ENCODE data around the gene PHOX2B. TPM values are rescaled to one million over a fixed set of nuclear protein-coding genes. Genes with fewer than 3 reads are reported as not detected.

PHOX2B gene
- total RNA-seq, 1 donor from 2014 or later: not detected

DNA sequence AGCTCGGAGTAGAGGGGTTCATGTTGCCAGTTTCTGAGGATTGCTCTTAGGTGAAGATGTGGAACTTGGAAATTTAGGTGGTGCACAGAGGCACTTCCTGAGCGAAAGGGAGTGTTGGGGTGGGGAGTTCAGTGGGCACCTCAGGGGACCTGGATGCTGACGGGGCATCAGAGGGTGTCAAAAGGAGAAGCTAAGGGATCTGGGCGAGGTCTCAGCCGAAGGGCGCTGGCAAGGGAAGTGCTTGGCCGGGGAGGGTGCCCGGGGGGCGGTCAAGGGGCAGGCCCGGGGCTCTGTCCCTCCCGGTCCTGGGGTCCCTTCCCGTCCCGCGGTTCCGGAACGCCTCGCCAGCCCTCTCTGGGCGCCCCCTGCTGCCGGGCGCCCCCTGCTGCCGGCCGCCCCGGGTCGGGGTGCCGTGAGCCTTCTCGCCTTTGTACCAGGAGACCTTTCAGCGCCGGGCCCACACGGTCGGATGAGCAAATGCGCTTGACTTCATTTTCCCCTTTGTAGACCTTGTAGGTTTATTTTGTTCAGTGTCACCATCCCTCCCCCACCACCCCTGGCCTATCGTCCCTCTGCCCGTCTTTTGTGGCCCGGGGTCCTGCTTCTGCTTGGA is 3.0 kb upstream of the PHOX2B start:
- H3K4me1 ChIP-seq: peaks cover 24% of the 10 kb centered on the region
- DNase-seq: no peak
- no peaks in the 10 kb centered on the region for H3K36me3 ChIP-seq
- intact Hi-C loops (cut with micrococcal nuclease): no loop called here
- H3K4me3 ChIP-seq: no peak overlapping the region
- H3K9me3 ChIP-seq (replicated peaks): no peaks in the 10 kb centered on the region
- peaks cover 100% of the 10 kb centered on the region for H3K27me3 ChIP-seq (ENCODE audit: low read depth)
- TF ChIP-seq, protein P1, sequence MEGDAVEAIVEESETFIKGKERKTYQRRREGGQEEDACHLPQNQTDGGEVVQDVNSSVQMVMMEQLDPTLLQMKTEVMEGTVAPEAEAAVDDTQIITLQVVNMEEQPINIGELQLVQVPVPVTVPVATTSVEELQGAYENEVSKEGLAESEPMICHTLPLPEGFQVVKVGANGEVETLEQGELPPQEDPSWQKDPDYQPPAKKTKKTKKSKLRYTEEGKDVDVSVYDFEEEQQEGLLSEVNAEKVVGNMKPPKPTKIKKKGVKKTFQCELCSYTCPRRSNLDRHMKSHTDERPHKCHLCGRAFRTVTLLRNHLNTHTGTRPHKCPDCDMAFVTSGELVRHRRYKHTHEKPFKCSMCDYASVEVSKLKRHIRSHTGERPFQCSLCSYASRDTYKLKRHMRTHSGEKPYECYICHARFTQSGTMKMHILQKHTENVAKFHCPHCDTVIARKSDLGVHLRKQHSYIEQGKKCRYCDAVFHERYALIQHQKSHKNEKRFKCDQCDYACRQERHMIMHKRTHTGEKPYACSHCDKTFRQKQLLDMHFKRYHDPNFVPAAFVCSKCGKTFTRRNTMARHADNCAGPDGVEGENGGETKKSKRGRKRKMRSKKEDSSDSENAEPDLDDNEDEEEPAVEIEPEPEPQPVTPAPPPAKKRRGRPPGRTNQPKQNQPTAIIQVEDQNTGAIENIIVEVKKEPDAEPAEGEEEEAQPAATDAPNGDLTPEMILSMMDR (IDR thresholded peaks at IDR 0.05; ENCODE audit: borderline replicate concordance): peak; percentile 23
- no peak overlapping the region for H3K27ac ChIP-seq (replicated peaks)

DNA sequence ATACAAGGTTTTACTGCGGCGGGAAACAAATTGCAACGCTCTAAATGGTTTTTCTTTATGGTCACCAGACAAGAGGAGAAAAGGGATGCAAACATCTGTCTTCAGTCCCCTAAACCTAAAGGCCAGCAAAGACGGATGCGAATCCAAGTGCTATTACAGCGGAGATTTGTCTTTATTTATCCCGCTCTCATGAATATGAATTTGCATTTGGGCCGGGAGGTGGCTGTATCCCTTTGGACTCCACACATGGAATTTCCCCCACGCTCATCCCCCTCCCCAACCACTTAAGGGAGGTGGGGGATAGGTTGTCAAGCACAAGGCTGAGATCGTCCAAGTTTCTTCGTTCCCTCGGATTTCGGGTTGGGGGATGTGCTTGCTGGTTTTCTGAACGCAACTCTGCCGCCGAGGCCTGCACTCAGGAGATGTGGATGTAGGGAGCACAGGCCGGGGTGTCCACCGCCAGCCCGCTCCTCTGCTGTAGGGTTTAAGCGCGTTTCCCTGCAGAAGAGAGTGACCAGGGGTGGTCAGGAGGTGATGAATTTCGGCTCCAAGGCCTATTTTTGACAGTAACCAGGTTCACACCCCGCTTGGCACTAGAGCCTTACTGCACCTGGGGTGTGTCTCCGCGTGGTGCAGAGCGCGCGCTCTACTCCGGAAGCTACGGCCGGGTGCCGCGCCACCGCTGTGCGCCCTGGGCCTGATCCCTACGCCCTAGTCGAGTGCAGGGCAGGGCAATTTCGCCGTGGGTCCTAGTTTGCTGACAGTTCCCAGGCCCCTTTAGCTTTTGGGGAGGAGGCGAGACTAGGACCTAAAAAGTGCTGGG is 2.3 kb upstream of the PHOX2B start:
- H3K27ac ChIP-seq (replicated peaks): no peak overlapping the region
- TF ChIP-seq, protein P1 (IDR thresholded peaks at IDR 0.05; ENCODE audit: borderline replicate concordance): no peak
- H3K27me3 ChIP-seq (ENCODE audit: low read depth): peaks cover 100% of the 10 kb centered on the region
- no peaks in the 10 kb centered on the region for H3K9me3 ChIP-seq (replicated peaks)
- H3K36me3 ChIP-seq: no peaks in the 10 kb centered on the region
- no peak for DNase-seq
- no peak overlapping the region for H3K4me3 ChIP-seq
- intact Hi-C loops (cut with micrococcal nuclease): no loop called here
- peaks cover 30% of the 10 kb centered on the region for H3K4me1 ChIP-seq

DNA sequence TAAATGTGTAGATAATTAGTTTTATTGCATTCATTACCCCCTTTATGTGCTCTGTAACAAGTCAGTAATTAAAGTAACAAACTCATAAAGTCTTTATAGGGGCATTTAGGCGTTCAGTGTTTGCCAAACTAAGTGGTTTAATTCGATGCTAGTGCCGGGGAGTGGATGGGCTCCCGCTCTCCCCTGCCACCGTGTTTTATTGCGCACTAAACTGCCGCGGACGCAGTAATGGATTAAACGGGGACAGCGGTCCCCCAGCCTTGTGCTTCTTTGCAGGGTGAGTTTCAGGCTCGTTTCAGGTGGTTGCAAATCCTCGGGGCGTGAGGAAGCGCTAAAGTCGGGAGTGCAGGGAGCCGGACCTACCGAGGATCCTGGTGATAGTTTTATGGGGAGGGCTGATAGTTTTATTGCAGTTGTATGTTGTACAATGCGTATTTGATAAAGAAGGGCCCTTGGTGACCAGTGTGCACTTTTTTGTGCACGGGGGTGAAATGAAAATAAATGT is 1.6 kb upstream of the PHOX2B start:
- H3K36me3 ChIP-seq: no peaks in the 10 kb centered on the region
- TF ChIP-seq, protein P1 (IDR thresholded peaks at IDR 0.05; ENCODE audit: borderline replicate concordance): no peak
- peaks cover 30% of the 10 kb centered on the region for H3K4me1 ChIP-seq
- no peak overlapping the region for H3K27ac ChIP-seq (replicated peaks)
- H3K4me3 ChIP-seq: no peak overlapping the region
- no peaks in the 10 kb centered on the region for H3K9me3 ChIP-seq (replicated peaks)
- intact Hi-C loops (cut with micrococcal nuclease): no loop called here
- DNase-seq: no peak
- H3K27me3 ChIP-seq (ENCODE audit: low read depth): peaks cover 100% of the 10 kb centered on the region

DNA sequence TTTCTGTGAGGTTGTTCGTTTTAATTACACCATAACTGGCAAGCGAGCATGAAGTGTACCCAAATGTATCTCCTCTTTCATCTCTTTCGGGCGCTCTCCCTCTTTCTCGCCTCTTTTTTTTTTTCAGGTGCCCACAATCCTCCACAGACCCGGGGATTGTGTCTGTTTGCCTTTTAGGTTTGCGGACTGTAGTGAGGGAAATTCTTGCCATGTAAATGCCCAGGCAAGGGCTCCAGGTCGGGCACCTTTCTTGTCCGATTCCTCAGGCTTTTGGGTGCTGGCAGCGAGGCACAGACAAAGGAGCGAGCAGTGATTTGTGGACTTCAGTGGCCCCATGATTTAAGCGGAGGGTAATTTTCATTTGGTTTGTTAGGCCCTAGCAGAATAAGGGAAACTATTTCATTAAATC is 1.1 kb upstream of the PHOX2B start:
- no peak overlapping the region for H3K27ac ChIP-seq (replicated peaks)
- no peak overlapping the region for H3K4me3 ChIP-seq
- no peaks in the 10 kb centered on the region for H3K36me3 ChIP-seq
- TF ChIP-seq, protein P1 (IDR thresholded peaks at IDR 0.05; ENCODE audit: borderline replicate concordance): no peak
- peaks cover 30% of the 10 kb centered on the region for H3K4me1 ChIP-seq
- peaks cover 100% of the 10 kb centered on the region for H3K27me3 ChIP-seq (ENCODE audit: low read depth)
- H3K9me3 ChIP-seq (replicated peaks): no peaks in the 10 kb centered on the region
- intact Hi-C loops (cut with micrococcal nuclease): no loop called here
- DNase-seq: no peak

DNA sequence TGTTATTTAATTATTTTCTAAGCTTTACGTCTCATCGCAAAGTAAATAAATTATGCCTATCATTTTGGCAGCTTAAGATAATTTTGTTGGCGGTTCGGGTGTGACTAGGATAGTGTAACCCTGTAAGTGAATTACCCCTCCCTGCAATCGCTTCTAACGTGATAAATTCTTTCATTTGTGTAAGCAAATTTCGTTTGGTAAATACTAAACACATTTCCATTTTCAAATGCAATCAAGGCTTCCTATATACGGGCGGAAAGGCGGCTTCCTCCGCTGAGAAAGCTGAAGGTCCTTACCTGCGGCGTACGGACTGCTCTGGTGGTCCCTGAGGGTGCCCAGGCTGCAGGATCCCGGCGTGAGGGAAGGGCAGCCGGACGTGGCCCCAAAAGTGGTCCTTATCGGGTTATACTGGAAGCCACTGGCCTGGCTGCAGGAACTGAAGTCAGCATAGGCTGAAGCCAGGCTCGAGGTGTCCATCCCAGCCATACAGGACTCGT is 403 bp downstream of the PHOX2B start:
- Histone ChIP-seq H3K4me1 (peaks cover 30% of the 10 kb centered on the region), H3K27ac (replicated peaks) (no peak overlapping the region), H3K27me3 (ENCODE audit: low read depth) (peaks cover 100% of the 10 kb centered on the region), H3K36me3 (no peaks in the 10 kb centered on the region), H3K4me3 (no peak overlapping the region), H3K9me3 (replicated peaks) (no peaks in the 10 kb centered on the region)
- TF ChIP-seq, protein P1 (IDR thresholded peaks at IDR 0.05; ENCODE audit: borderline replicate concordance): no peak
- intact Hi-C loops (cut with micrococcal nuclease): no loop called here
- no peak for DNase-seq
